Upper lobe of right lung (tissue), 1 donor: ENCODE measurements around the gene OMD. TPM values are rescaled to one million over a fixed set of nuclear protein-coding genes. Genes with fewer than 3 reads are reported as not detected.

ENCODE experiments used
- ATAC-seq: fragments of 200-7000 bp; cut with Tn5 transposase; one replicate; pipeline ENCODE4 v1.9.1; 2020; ENCODE audit warnings: mild to moderate bottlenecking, moderate library complexity
- DNase-seq: peaks from one replicate; pipeline ENCODE4 v3.0.0-alpha.2; 2020
- H3K27ac ChIP-seq: fragments of 200-600 bp; one replicate; pipeline ENCODE4 v1.8.0; 2022
- H3K27me3 ChIP-seq: fragments of 200-600 bp; one replicate; pipeline ENCODE4 v1.8.0; 2022; ENCODE audit warnings: mild to moderate bottlenecking
- H3K36me3 ChIP-seq: fragments of 200-600 bp; one replicate; pipeline ENCODE4 v1.8.0; 2022
- H3K4me1 ChIP-seq: fragments of 200-600 bp; one replicate; pipeline ENCODE4 v1.8.0; 2022
- H3K4me3 ChIP-seq: fragments of 200-600 bp; one replicate; pipeline ENCODE4 v1.8.0; 2022; ENCODE audit warnings: mild to moderate bottlenecking
- H3K9me3 ChIP-seq: fragments of 200-600 bp; one replicate; pipeline ENCODE4 v1.8.0; 2022
- CTCF ChIP-seq: fragments of 200-600 bp; IDR thresholded peaks from one replicate; pipeline ENCODE4 v1.8.0; 2022; ENCODE audit warnings: antibody characterized with exemption
- intact Hi-C: fragments of 100-400 bp; cut with DNase I; formaldehyde crosslinking; loops from one replicate; pipeline ENCODE4 v1.11.0; 2022
- total RNA-seq: library from RNA; stranded (reverse); fragmentation: NEBNext Ultra II Directional; extraction: Animal tissue kit (Norgen Biotek cat#: 25700); gene quantifications from one replicate; pipeline ENCODE4 v1.2.1, GENCODE V29; 2021
- donor health status: DM: no; HTN: yes; CAD: no; lungs with severe emphysema.

Gene OMD
- total RNA-seq, 1 donor from 2014 or later = 6.5 TPM

- ATAC-seq (no peak), DNase-seq (no peak)
- H3K27me3 ChIP-seq = no peaks in the 10 kb centered on the region
- peaks cover 23% of the 10 kb centered on the region for H3K4me1 ChIP-seq
- H3K9me3 ChIP-seq = no peaks in the 10 kb centered on the region
- H3K4me3 ChIP-seq = peak within 1 kb of the TSS; percentile 17
- intact Hi-C loops = no loop called here
- H3K36me3 ChIP-seq = no peaks in the 10 kb centered on the region
- TF ChIP-seq CTCF = no peak
- no peak within 1 kb of the TSS for H3K27ac ChIP-seq
Measured at GRCh38 chr9:92404042-92404836, 20.0 kb downstream of the OMD start, which contains the start of gene OGN. OGN (minus strand) TSS chr9:92404578; CDS start chr9:92403407, 1,171 bp downstream.

GRCh38 chr9:92402826-92403745 lies 21.2 kb downstream of the OMD start:
- TF ChIP-seq CTCF = no peak
- ATAC-seq (no peak), DNase-seq (no peak)
- H3K27ac ChIP-seq = no peak overlapping the region
- H3K27me3 ChIP-seq = no peaks in the 10 kb centered on the region
- intact Hi-C loops = no loop called here
- peak overlapping the region; percentile 8 for H3K4me3 ChIP-seq
- H3K9me3 ChIP-seq = no peaks in the 10 kb centered on the region
- no peaks in the 10 kb centered on the region for H3K36me3 ChIP-seq
- H3K4me1 ChIP-seq = peaks cover 23% of the 10 kb centered on the region

- H3K4me3 ChIP-seq = peak overlapping the region; percentile 8
- ATAC-seq = no peak
- no peaks in the 10 kb centered on the region for H3K9me3 ChIP-seq
- no peak overlapping the region for H3K27ac ChIP-seq
- no peaks in the 10 kb centered on the region for H3K27me3 ChIP-seq
- no peak for DNase-seq
- intact Hi-C loops = no loop called here
- no peaks in the 10 kb centered on the region for H3K36me3 ChIP-seq
- TF ChIP-seq CTCF = no peak
- peaks cover 19% of the 10 kb centered on the region for H3K4me1 ChIP-seq
Measured at GRCh38 chr9:92402360-92402759, 21.9 kb downstream of the OMD start.

GRCh38 chr9:92397853-92398252 lies 26.4 kb downstream of the OMD start:
- Histone ChIP-seq H3K27me3 (no peaks in the 10 kb centered on the region), H3K4me3 (no peak overlapping the region), H3K27ac (no peak overlapping the region), H3K36me3 (no peaks in the 10 kb centered on the region), H3K4me1 (no peaks in the 10 kb centered on the region), H3K9me3 (no peaks in the 10 kb centered on the region)
- intact Hi-C loops = no loop called here
- ATAC-seq (no peak), DNase-seq (no peak)
- no peak for TF ChIP-seq CTCF

GRCh38 chr9:92395617-92396016 lies 28.7 kb downstream of the OMD start:
- Histone ChIP-seq H3K36me3 (no peaks in the 10 kb centered on the region), H3K27ac (no peak overlapping the region), H3K4me3 (no peak overlapping the region), H3K9me3 (no peaks in the 10 kb centered on the region), H3K4me1 (no peaks in the 10 kb centered on the region), H3K27me3 (no peaks in the 10 kb centered on the region)
- TF ChIP-seq CTCF = no peak
- no peak for DNase-seq
- intact Hi-C loops = no loop called here
- no peak for ATAC-seq
